Kidney (tissue), 14 donors: ENCODE data around the gene ZNF626. TPM values are rescaled to one million over a fixed set of nuclear protein-coding genes. Genes with fewer than 3 reads are reported as not detected.

ENCODE experiments used
- DNase-seq, 5 donors: peaks; one replicate each; pipeline ENCODE4 v3.0.0-alpha.2; 2013 to 2020
- FAIRE-seq: peaks from 2 replicates; lab custom pipeline; 2012; peaks lifted over from hg19 to GRCh38; lab: Jason Lieb, UNC
- H3K27ac ChIP-seq, 2 donors: one replicate each; pipeline ENCODE4 v1.7.0; 2013; ENCODE audit warnings: low read depth in 2 of 2, low read length in 2 of 2, inconsistent platforms in 1 of 2
- H3K27me3 ChIP-seq: one replicate; pipeline ENCODE4 v1.7.1; 2013; ENCODE audit warnings: low read length, inconsistent platforms; ENCODE audit not compliant: control insufficient read depth, insufficient read depth
- H3K36me3 ChIP-seq, 3 donors: one replicate each; pipeline versions ENCODE4 v1.7.0 to v1.7.1; 2013; ENCODE audit warnings: low read length in 3 of 3, control low read depth in 1 of 3, inconsistent platforms in 1 of 3; ENCODE audit not compliant: insufficient read depth in 3 of 3, control insufficient read depth in 2 of 3
- H3K4me1 ChIP-seq, 3 donors: one replicate each; pipeline versions ENCODE4 v1.7.0 to v1.7.1; 2013; ENCODE audit warnings: low read length in 3 of 3, inconsistent platforms in 1 of 3, low read depth in 1 of 3; ENCODE audit not compliant: control insufficient read depth in 2 of 3, insufficient read depth in 2 of 3
- H3K4me3 ChIP-seq, 3 donors: one replicate each; pipeline versions ENCODE4 v1.7.0 to v1.8.1; 2013; ENCODE audit warnings: low read length in 3 of 3, control low read depth in 1 of 3, inconsistent platforms in 1 of 3
- H3K9ac ChIP-seq, 3 donors: one replicate each; pipeline versions ENCODE4 v1.7.0 to v1.7.1; 2013; ENCODE audit warnings: low read length in 3 of 3, control low read depth in 1 of 3, inconsistent platforms in 1 of 3
- H3K9me3 ChIP-seq, 3 donors: one replicate each; pipeline versions ENCODE4 v1.7.0 to v1.7.1; 2013; ENCODE audit warnings: low read length in 3 of 3, control low read depth in 1 of 3, inconsistent platforms in 1 of 3; ENCODE audit not compliant: control insufficient read depth in 2 of 3, insufficient read depth in 1 of 3
- CTCF ChIP-seq: IDR thresholded peaks from 3 replicates; pipeline ENCODE4 v1.5.1; 2012; ENCODE audit warnings: mild to moderate bottlenecking, moderate library complexity, borderline replicate concordance; ENCODE audit not compliant: insufficient read depth; ENCODE audit errors: extremely low read depth
- intact Hi-C: fragments of 100-400 bp; cut with DNase I; formaldehyde crosslinking; loops from one replicate; pipeline ENCODE4 v1.11.1; 2022
- polyA plus RNA-seq: library from polyadenylated mRNA; stranded (reverse); fragments of 350-450 nt; fragmentation: Illumina TruSeq; extraction: RNeasy Lipid Tissue Mini Kit (QIAGEN cat#74804); gene quantifications from one replicate; pipeline ENCODE4 v1.2.3, GENCODE V29; 2014; ENCODE audit warnings: low read depth, low replicate concordance; ENCODE audit not compliant: insufficient read depth
- total RNA-seq: library from RNA; stranded (reverse); fragmentation: NEBNext Ultra II Directional; extraction: Animal tissue kit (Norgen Biotek cat#: 25700); gene quantifications from one replicate; pipeline ENCODE4 v1.2.1, GENCODE V29; 2021
- donor health status: control.
- donor health status: control.
- donor health status: control.
- donor health status: control.
- donor health status: control.
- donor health status: DM: yes; HTN: yes; CAD: no.
- donor health status: Normal renal cell carcinoma (clear cell type).

Gene ZNF626
- total and polyA plus RNA-seq, 2 donors from 2014 or later = 6.4 to 20.6 TPM

GRCh38 chr19:20607943-20608342 is 53.4 kb downstream of the ZNF626 start:
- no peak for DNase-seq
- no peak overlapping the region for H3K4me3 ChIP-seq
- no peak for TF ChIP-seq CTCF
- H3K9ac ChIP-seq = no peak overlapping the region
- H3K27me3 ChIP-seq = no peaks in the 10 kb centered on the region
- no peak overlapping the region for H3K27ac ChIP-seq
- peaks cover 0 to 19% (median 0%) of the 10 kb centered on the region in 3 donors for H3K9me3 ChIP-seq
- FAIRE-seq = no peak
- H3K36me3 ChIP-seq = no peaks in the 10 kb centered on the region
- no peaks in the 10 kb centered on the region for H3K4me1 ChIP-seq
- intact Hi-C loops = no loop called here

Other genes starting within 250 kb of the ZNF626 start
- 22.7 TPM for gene ZNF737, start 95.8 kb downstream of the ZNF626 start, total RNA-seq
- gene ZNF737, start 95.8 kb downstream of the ZNF626 start, polyA plus RNA-seq = 6.8 TPM
- 5.8 TPM for gene ZNF66, start 114.7 kb upstream of the ZNF626 start, total RNA-seq
- not detected for gene ZNF66, start 114.7 kb upstream of the ZNF626 start, polyA plus RNA-seq